Tibial artery (tissue), 4 donors: ENCODE data around the gene PLA2G4D.

Experiments used
- DNase-seq, 2 donors: peaks; one replicate each; pipeline ENCODE4 v3.0.0-alpha.2; 2019
- H3K27ac ChIP-seq, 2 donors: fragments of 200-600 bp; sonication (generic) in 1 of 2; 1 replicate in 1 of 2; 2 replicates in 1 of 2; pipeline ENCODE4 v1.5.1; 2018 to 2019; ENCODE audit warnings: mild to moderate bottlenecking in 1 of 2
- H3K27me3 ChIP-seq, 2 donors: fragments of 200-600 bp; sonication (generic) in 1 of 2; one replicate each; pipeline versions ENCODE4 v1.5.1 to v1.6.0; 2016 to 2019
- H3K36me3 ChIP-seq, 3 donors: fragments of 200-600 bp; sonication (generic) in 2 of 3; one replicate each; pipeline ENCODE4 v1.5.1; 2016 to 2019; ENCODE audit warnings: mild to moderate bottlenecking in 2 of 3
- H3K4me1 ChIP-seq, 4 donors: fragments of 200-600 bp; sonication (generic) in 2 of 4; 1 replicate in 3 of 4; 2 replicates in 1 of 4; pipeline ENCODE4 v1.5.1; 2016 to 2019
- H3K4me3 ChIP-seq, 2 donors: fragments of 200-600 bp; sonication (generic) in 1 of 2; 1 replicate in 1 of 2; 2 replicates in 1 of 2; pipeline ENCODE4 v1.5.1; 2018 to 2019; ENCODE audit warnings: mild to moderate bottlenecking in 2 of 2
- H3K9me3 ChIP-seq, 3 donors: fragments of 200-600 bp; sonication (generic) in 1 of 3; one replicate each; pipeline ENCODE4 v1.5.1; 2016 to 2019
- intact Hi-C: fragments of 100-400 bp; cut with DNase I; formaldehyde crosslinking; loops from one replicate; pipeline ENCODE4 v1.15.0; 2023; ENCODE audit warnings: low total_unique reads
- TF ChIP-seq, protein P1 (sequence below), 2 experiments: fragments of 200-600 bp in 1 of 2; fragments of 450-650 bp in 1 of 2; IDR thresholded peaks; one replicate each; pipeline ENCODE4 v1.5.1; 2017 to 2019; ENCODE audit warnings: antibody characterized with exemption in 2 of 2, mild to moderate bottlenecking in 1 of 2, moderate library complexity in 1 of 2

Gene PLA2G4D

DNA sequence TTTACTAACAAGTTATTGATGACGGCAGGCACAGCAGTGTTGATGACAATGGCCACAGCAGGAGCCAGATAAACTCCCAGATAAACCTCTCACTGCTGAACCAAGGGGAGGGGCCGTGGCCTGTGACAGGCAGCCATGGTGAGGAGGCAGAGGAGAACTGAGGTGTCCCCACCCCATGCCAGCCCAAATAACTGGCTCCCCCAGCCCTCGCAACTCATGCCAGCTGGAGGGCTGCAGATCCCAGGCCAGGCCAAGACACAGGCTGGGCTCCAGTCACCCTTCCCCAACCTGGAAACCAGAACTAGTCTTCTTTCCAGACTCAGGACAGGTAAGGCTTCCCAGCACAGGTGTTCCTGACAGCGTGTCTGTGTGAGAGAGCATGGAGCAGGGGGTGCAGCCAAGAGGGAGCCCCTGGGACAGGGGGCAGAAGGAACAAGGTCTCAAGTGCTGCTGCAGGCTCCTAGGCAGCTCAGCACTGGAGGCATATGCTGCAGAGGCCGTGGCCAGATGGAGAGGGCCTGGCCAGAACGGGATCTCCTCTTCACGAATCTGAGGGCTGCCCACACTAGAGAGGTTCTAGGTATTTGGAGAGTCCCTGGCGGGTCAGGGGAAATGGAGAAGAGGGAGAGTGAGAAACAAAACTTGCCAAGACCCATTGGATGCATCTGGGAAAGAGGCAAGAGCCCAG lies 46.2 kb upstream of the PLA2G4D start:
- Histone ChIP-seq H3K27ac (no peak overlapping the region), H3K4me1 (no peaks in the 10 kb centered on the region), H3K4me3 (no peak overlapping the region), H3K9me3 (no peaks in the 10 kb centered on the region), H3K36me3 (no peaks in the 10 kb centered on the region), H3K27me3 (peaks cover 0 to 7% of the 10 kb centered on the region in 2 donors)
- TF ChIP-seq, protein P1, sequence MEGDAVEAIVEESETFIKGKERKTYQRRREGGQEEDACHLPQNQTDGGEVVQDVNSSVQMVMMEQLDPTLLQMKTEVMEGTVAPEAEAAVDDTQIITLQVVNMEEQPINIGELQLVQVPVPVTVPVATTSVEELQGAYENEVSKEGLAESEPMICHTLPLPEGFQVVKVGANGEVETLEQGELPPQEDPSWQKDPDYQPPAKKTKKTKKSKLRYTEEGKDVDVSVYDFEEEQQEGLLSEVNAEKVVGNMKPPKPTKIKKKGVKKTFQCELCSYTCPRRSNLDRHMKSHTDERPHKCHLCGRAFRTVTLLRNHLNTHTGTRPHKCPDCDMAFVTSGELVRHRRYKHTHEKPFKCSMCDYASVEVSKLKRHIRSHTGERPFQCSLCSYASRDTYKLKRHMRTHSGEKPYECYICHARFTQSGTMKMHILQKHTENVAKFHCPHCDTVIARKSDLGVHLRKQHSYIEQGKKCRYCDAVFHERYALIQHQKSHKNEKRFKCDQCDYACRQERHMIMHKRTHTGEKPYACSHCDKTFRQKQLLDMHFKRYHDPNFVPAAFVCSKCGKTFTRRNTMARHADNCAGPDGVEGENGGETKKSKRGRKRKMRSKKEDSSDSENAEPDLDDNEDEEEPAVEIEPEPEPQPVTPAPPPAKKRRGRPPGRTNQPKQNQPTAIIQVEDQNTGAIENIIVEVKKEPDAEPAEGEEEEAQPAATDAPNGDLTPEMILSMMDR (IDR thresholded peaks at IDR 0.05) = no peak
- intact Hi-C loops = no loop called here
- peak in 1 of 2 donors; percentile 34 for DNase-seq

DNA sequence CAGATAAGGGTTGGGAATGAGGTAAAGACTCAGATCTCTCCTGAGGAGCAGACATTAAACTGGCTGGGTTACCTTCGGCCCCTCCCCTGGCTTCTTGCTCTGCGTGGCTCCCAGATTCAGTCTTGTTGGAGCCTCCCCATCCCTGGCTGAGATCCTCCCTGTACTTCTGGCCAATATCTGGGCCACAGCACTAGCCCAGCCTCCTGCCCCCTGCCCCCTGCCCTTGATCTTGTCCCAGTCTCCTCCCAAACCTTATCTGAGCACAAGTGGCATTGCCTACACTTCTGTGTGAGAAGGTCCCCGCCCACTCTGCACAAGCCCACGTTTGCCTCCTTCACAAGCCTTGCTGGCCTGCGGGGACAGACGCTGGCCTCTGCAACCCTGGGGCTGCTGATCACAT lies 45.2 kb upstream of the PLA2G4D start:
- Histone ChIP-seq H3K27me3 (peaks cover 0 to 2% of the 10 kb centered on the region in 2 donors), H3K9me3 (no peaks in the 10 kb centered on the region), H3K4me3 (no peak overlapping the region), H3K27ac (no peak overlapping the region), H3K4me1 (no peaks in the 10 kb centered on the region), H3K36me3 (no peaks in the 10 kb centered on the region)
- TF ChIP-seq, protein P1 (IDR thresholded peaks at IDR 0.05) = no peak
- intact Hi-C loops = loop anchor here (10.0 kb wide), 1 partner anchor 1355 kb away; no protein-coding TSS in a partner anchor
- peak in 1 of 2 donors; percentile 46 for DNase-seq

DNA sequence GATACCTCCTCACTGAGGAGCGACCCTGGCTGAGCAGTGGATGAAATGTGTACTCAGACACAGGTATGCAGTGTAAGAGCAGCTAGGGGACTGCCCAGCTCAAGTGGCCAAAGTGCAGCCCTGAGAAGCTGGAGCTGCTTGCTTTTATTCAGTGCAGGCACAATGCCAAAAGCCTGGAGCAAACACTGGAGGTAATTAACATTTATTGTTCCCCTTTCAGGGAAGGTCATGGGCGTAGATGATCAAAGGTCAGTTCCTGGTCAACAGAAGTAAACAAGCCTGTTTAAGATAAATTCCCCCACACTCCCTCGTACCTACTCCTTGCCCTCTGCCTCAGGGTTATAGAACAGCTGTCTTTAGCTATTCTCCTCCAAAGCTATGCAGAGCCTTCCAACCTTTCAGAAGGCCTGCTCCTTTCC lies 44.6 kb upstream of the PLA2G4D start:
- no peak overlapping the region for H3K27ac ChIP-seq
- H3K4me1 ChIP-seq = no peaks in the 10 kb centered on the region
- intact Hi-C loops = loop anchor here (10.0 kb wide), 1 partner anchor 1354 kb away; no protein-coding TSS in a partner anchor
- no peaks in the 10 kb centered on the region for H3K9me3 ChIP-seq
- TF ChIP-seq, protein P1 (IDR thresholded peaks at IDR 0.05) = no peak
- peak in 1 of 2 donors; percentile 19 for DNase-seq
- no peaks in the 10 kb centered on the region for H3K36me3 ChIP-seq
- no peak overlapping the region for H3K4me3 ChIP-seq
- no peaks in the 10 kb centered on the region for H3K27me3 ChIP-seq

DNA sequence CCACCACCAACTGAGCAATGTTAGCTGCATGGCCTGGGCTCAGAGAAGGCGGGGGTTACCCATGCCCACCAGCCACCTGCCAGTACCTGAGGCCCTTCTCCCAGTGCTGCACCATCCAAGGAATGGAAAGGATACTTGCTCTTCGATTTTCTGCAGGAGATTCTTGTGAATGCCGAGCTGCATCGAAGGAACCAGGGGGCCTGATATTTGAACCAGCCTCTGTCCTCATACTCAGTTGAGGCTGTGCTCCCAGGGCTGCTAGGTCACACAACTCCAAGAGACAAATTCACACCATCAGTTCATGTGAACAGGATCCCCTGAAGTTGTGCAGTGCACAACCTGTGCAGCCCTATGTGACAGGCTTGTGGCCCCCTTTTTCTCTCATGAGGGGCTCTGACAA lies 44.0 kb upstream of the PLA2G4D start:
- TF ChIP-seq, protein P1 (IDR thresholded peaks at IDR 0.05) = no peak
- H3K4me1 ChIP-seq = no peaks in the 10 kb centered on the region
- H3K9me3 ChIP-seq = no peaks in the 10 kb centered on the region
- H3K27ac ChIP-seq = no peak overlapping the region
- intact Hi-C loops = loop anchor here (10.0 kb wide), 1 partner anchor 1354 kb away; no protein-coding TSS in a partner anchor
- no peaks in the 10 kb centered on the region for H3K27me3 ChIP-seq
- H3K4me3 ChIP-seq = no peak overlapping the region
- no peaks in the 10 kb centered on the region for H3K36me3 ChIP-seq
- DNase-seq = peak in 1 of 2 donors; percentile 43

DNA sequence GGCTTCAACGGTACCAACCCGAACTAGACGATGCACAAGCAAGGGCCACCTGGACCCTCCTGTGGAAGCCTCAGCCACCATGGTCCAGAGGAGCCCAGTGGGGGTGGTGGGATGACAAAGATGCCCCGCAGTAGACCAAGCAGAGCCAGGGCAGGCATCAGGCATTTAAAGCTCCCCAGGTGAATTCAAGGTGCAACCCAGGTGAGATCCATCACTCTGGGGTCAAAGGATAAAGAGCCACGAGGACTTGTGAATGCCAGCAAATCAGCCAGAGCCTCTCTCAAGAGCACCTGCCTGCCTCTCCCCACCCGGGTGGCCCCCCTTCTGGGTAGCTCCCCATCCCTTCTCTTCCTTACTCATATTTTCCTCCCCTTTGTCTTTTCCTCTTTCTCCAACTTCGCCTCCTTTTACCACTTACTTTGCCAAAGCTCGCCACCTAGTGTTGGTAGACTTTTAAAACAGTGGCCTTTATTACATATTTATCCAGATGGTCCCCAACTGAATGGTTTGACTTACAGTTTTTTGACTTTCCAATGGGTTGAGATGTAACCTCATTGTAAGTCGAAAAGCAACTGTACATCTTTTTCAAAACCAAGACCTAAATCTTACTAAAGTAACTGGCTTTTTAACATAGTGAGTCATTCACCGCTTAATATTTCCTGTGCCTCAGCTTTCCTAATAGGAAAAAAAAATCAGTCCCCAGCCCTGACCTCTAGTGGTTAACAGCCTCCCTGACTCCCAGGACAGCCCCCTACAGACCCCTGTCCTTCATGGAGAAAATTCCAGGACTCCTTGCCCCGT lies 43.3 kb upstream of the PLA2G4D start:
- Histone ChIP-seq H3K27me3 (peaks cover 0 to 3% of the 10 kb centered on the region in 2 donors), H3K27ac (no peak overlapping the region), H3K4me1 (no peaks in the 10 kb centered on the region), H3K9me3 (no peaks in the 10 kb centered on the region), H3K4me3 (no peak overlapping the region), H3K36me3 (no peaks in the 10 kb centered on the region)
- peak in 1 of 2 donors; percentile 34 for DNase-seq
- intact Hi-C loops = loop anchor here (10.0 kb wide), 1 partner anchor 1353 kb away; no protein-coding TSS in a partner anchor
- TF ChIP-seq, protein P1 (IDR thresholded peaks at IDR 0.05) = peak; percentile 36 to 37
